ENCODE results near the gene CACNA1C.
"Not testable (repeated sequence)": the region's sequence is repeated elsewhere in the genome, so short reads cannot be mapped to it uniquely, and the experiment has no call there.

The CACNA1C gene

DNA sequence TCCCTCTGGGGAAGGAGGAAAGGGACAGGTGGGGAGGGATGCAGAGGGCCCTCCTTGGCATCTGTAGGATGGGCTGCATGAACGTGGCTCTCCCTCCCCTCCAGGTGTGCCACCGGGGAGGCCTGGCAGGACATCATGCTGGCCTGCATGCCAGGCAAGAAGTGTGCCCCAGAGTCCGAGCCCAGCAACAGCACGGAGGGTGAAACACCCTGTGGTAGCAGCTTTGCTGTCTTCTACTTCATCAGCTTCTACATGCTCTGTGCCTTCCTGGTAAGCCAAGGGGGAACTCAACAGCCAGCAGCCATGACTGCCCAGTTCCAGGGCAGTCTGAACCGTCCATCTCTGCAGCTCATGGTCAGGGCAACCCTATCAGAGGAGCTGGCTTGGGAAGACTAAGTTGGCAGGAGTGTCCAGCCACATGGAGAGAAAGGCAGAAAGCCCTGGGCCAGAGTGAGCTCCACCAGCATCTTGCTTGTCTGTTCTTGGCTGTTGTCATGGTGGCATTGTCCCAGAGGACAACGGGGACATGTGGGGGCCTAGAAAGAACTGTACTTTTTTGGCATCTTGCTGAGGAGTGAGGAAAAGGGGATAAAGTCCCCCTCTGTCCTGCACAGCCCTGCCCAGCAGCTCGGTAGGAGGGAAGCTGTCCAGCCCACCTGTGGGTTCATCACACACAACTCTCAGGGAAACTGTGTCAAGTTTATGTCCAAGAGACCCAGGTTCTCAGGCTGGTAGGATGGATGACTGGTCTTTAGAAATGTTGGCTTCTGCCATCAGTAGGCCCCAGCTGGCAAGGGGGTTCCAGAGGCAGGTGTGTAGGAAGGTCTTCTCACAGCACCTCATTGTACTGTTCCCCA, 612.2 kb downstream of the CACNA1C start:
- no peak for DNase-seq

DNA sequence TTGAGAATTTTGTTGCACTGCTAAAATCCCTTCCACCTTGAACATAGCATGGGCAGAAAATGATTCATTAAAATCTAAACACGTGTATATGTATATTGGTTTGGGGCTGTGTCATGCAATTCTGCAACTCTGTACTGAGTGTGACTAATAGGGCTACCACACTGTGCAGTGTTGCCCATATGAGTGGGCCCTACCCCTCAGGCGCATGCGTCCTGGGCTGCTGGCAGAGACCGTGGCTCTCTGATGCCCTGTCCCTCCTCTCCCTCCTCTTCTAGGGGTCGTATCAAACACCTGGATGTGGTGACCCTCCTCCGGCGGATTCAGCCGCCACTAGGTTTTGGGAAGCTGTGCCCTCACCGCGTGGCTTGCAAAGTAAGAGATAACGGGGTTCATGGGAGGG, 613.6 kb downstream of the CACNA1C start:
- DNase-seq = no peak

DNA sequence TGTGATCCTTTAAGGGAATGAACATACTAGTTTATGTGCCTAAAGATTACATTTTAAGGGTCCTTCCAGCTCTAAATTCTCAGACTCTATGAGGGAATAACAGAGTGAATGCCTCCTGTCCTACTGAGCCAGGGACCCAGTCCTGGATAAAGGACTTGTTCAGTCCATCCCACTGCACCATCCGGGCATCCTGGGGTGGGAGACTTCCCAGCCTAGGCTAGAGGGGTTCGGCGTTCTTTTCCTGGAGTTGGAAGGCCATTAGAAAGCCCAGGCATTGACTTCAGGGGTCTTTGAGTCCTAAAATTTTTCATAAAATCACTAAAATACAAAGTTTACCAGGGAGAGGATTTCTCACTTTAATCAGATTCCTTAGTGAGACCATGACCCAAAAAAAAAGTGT, 614.1 kb downstream of the CACNA1C start:
- no peak for DNase-seq

DNA sequence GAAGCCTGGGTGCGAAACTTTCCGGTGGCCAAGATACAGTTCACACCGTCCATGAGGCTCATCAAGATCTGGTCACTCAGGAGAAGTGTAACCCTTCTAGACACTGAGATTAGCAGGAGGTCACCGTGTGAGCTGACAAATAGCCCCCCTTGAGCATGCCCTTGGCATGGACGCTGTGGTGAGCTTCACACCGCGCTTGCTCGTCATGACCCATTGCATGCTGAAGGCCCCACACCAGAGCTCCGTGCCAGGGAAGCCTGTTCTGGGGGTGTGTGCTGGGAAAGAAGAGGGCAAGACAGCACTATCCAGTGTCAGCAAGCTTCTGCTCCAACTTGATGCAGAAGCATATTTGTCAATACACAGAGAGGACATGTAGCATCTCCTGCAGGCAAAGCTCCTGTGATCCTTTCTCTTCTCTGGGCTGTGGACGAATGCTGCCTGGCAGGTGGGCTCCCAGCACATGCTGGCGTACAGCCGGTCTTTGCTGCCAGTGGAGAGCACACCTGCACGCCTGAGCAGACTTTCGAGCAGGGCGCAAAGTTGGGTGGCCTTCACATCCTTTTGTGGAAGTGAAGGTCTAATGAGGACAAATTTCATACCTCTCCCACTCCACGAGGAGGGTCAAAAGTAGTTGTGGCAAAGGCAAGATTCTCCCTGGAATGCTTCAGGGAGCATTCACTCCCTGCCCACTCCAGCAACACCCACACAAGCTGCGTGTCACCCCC, 615.1 kb downstream of the CACNA1C start:
- no peak for DNase-seq

GRCh38 chr12:2668816-2669215, 616.0 kb downstream of the CACNA1C start:
- DNase-seq = no peak

DNA sequence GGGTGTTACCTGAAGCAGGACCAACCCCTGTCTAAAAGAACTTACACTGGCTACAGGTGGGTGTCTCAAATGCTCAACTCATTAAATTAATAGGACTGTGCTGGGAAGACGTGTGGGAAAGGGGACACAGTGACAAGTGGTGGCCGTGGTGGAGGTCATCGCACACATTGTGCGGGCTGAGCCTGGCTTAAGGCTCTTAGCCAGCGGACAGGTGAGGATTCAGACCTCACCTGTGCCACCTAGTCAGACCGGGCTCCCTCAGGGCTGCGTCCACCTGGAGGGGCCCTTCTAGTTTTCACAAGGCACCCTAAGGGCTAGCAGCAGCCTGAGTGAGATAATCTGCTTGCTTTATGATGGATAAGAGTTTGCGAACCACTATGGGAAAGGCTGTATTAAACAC, 616.8 kb downstream of the CACNA1C start:
- DNase-seq = no peak

DNA sequence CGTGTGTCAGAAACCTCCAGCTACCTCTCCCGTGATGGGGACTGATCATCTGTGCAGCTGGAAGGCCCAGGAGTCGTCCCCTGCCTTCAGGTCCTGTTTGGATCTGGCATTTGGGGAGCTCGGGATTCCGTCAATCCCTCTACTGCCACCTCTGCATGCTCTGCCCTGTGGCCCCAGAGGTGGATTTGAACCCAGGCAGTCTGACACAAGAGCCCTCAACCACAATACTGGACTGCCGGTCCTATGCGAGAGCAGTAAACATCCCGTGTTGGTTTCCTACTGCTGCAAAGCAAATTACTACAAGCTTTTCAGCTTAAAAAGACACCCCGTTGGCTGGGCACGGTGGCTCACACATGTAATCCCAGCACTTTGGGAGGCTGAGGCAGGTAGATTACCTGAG, 620.1 kb downstream of the CACNA1C start:
- DNase-seq = no peak

DNA sequence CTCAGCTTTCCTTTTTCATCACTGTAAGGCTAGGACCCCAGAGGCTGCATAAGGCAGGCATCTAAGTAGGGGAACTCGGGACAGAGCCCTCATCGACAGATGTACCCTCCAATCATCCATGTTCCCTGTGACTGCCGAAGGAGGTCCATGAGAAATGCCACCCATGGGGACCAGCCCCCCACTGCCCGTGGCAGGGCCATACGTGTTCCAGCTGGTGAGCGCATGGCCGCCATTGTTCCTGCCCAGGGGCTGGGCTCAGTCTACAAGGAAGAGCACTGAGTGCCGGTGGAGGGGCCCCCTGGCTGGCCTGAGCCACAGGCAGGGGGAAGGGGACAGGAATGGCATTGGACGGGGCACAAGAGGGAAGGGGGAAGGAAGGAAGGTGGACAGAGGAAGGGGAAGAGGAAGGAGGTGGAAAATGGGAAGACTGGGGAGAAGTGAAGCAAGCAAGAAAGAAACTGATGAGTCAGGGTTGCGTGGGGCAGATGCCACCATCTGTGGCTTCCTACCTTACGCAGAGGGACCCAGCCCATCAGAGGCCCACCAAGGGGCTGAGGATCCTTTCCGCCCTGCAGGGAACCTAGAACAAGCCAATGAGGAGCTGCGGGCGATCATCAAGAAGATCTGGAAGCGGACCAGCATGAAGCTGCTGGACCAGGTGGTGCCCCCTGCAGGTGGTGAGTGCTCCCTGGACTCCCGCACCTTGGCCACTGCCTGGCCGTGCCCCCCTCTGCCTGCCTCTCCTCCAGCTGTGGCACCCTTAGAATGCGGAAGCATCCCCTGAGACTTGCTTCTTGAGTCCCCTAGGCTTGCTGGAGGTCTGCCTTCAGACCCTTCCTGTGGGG, 621.4 kb downstream of the CACNA1C start:
- no peak for DNase-seq

DNA sequence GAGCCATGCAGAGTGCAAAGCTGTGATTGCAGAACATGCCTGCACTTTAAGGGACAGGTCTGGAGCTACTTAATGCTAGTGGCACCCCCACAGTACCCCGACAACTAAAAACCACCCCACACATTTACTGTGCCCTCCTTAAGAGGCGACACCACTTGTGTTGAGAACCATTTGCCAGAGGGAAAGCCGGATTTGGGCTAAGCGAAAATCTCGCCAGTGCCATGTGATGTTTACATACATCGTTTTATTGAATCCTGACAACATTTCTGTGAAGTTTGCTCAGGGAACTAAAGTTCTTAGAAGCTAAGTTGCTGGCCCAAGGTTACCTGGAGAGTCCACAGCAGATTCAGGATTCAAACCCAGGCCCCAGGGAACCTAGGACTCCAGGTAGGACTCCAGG, 623.0 kb downstream of the CACNA1C start:
- no peak for DNase-seq

- DNase-seq = no peak
These were observed 624.5 kb downstream of the CACNA1C start for GRCh38 chr12:2677142-2677880.

- DNase-seq = no peak
These were observed 625.6 kb downstream of the CACNA1C start for GRCh38 chr12:2678426-2678825.

- no peak for DNase-seq
These were observed 626.5 kb downstream of the CACNA1C start for GRCh38 chr12:2679068-2679815.

DNA sequence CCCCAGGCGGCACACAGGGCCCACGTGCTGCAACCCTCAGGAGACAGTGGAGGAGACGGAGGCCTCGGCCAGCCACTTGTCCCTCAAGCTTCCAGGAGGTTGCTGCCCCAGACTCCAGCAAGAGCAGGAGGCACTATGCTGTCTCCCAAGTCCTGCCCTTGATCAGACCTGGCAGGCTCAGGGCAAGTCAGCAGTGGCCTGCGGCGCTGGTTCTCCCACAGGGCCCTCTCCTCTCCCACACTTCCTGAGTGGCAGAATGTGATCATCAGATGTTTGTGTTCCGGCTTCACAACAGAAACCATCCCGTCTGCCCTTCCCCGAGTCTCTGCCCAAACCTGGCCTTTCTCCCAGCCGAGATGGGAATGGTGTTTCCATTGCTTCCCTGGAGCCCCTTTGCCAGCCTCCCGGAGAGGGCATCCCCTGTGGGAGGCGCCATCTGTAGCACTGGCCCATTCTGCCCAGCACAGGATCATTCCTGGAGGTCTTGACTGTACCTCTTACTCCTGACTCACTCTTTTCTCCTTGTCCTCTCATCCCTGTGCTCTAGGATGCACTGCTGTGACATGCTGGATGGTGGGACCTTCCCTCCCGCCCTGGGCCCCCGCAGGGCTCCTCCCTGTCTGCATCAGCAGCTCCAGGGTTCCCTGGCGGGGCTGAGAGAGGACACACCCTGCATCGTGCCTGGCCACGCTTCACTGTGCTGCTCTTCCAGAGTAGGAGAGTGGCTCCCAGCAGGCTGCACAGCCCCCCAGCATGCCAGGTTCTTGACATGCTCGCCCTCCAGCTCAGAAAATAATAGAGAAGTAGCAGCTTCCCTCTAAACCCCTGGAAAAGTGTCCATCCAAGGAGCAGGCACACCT, 627.3 kb downstream of the CACNA1C start:
- DNase-seq = no peak

DNA sequence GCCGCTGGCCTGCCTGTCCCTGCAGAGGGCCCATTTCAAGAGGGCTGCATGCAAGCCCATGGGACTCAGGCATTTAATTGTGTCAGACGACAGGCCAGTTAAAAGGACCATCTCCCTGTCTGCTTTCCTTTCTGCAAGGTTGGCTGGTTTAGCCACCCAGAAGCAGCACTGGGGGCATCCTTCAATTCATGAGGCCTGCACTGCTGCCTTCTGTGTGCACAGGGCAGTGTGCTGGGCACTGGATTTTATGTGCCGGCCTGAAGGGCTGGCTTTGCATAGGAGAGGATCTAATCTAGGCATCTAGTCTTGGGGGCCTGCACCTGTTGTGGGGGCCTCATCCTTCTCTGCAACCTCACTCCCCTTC, 627.9 kb downstream of the CACNA1C start:
- DNase-seq = no peak

DNA sequence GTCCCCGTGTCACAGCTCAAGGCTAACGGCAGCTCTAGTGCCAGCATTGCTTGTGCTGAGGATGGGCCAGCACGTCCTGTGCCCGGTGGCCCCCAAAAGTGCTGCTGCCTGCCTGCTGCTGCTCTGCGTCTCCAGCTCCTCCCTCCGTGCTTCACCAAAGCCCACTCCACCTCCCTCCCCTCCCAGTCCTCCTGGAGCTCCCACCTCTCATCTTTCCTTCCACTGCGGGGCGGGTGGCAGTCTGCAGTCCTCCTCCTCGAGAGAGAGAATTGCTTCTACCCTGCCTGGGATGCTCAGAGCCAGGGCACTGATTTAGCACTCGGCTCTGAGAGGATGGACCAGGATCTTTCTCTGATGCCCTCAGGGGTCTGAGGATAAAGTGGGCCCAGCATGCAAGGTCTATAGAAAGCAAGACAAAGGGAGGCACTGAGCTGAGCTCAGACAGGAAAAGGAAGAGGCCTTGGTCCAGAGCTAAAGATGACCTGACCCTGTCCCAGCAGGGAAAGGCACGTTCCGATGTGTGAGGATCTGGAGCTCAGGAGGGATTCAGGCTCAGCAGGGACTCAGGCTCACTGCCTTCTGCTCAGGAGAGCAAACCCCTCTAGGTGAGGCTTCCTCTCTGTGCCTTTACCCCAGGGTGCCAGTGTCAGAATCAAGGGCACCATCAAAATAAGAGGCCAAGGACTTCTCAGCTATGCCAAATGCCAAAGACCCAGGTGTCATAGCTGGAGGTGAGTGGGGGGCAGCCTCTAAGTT, 628.8 kb downstream of the CACNA1C start:
- no peak for DNase-seq

DNA sequence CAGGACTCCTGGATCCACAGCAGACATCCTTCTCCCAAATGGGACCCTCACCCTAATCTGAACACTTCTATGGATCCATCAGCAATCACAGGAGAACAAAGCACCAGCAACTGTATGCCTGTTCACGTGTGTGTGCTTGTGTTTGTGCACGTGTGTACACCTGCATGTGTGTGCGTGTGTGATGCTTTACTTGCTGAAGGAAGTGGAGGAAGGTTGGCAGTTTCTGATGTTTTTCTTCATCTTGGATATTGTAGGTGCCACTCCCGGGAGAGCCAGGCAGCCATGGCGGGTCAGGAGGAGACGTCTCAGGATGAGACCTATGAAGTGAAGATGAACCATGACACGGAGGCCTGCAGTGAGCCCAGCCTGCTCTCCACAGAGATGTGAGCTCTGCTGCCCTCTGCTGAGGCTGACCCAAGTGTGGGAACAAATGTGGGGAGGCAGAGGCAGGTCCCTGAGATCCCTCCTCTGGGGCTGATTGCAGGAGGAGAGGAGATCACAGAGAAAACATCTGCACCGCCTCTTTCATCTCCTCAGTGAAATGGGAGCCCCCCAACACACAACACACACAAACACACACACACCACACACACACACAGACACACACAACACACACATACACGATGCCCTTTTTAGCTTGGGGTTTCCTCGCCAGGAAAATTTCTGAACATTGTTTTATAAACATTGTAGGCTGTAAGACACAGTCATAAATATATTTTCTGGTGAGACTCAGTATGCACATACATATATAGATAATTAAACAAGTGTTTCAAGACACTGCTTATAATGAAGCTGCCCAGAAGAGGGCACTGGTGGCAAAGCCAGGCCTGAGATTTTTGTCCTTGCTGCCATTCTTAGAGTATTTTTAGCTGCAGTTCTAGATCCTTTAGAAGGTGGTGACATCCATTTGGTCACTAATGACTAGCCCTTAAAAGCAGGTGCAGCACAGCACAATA, 629.8 kb downstream of the CACNA1C start:
- DNase-seq = peak; percentile 60

- DNase-seq = no peak
These were observed 630.7 kb downstream of the CACNA1C start for GRCh38 chr12:2683283-2684025.

GRCh38 chr12:2684026-2684325, 631.2 kb downstream of the CACNA1C start:
- not testable (repeated sequence) for DNase-seq

Measured in RPMI8226 (cell line).